Endothelial cell of umbilical vein (primary cell): Measurements from ENCODE around the gene ZNF648. TPM values are rescaled to one million over a fixed set of nuclear protein-coding genes. Genes with fewer than 3 reads are reported as not detected.

ENCODE experiments used
- BruUV-seq: library from RNA; stranded (reverse); fragments of 400-500 nt; replicated peaks from 2 replicates; lab custom pipeline; 2021; lab: Mats Ljungman, UMichigan
- CTCF ChIA-PET: fragments of 300-600, 350-600 bp; sonication (Branson Sonifier 250); formaldehyde crosslinking; loops from one replicate; lab custom pipeline; 2021; ENCODE audit warnings: antibody characterized with exemption, inconsistent platforms; lab: Charles Lee
- POLR2A ChIA-PET: fragments of 300-600, 350-600 bp; sonication (Branson Sonifier 250); formaldehyde crosslinking; loops from one replicate; lab custom pipeline; 2021; ENCODE audit warnings: antibody characterized with exemption, inconsistent platforms; lab: Charles Lee
- DNase-seq: peaks from one replicate; pipeline ENCODE4 v3.0.0-alpha.2; 2011; ENCODE audit warnings: low read depth, low spot score
- FAIRE-seq: peaks from 2 replicates; lab custom pipeline; 2011; peaks lifted over from hg19 to GRCh38; lab: Jason Lieb, UNC
- H2AFZ ChIP-seq: 2 replicates; pipeline ENCODE4 v1.6.0; 2012; ENCODE audit warnings: low read depth, low read length, control low read depth, inconsistent platforms
- H3K27ac ChIP-seq: 2 replicates; pipeline ENCODE4 v1.5.1; 2011; ENCODE audit warnings: low read depth, mild to moderate bottlenecking, control low read depth, low read length, moderate library complexity; ENCODE audit not compliant: insufficient read depth
- H3K27me3 ChIP-seq, 2 experiments: 2 replicates each; pipeline versions ENCODE4 v1.6.0 to v1.6.1; 2011; ENCODE audit warnings: low read length in 2 of 2, mixed read lengths in 1 of 2; ENCODE audit not compliant: control insufficient read depth in 2 of 2, insufficient read depth in 2 of 2
- H3K36me3 ChIP-seq, 2 experiments: 2 replicates in 1 of 2; 3 replicates in 1 of 2; pipeline ENCODE4 v1.5.1; 2011; ENCODE audit warnings: low read length in 2 of 2, mild to moderate bottlenecking in 1 of 2, moderate library complexity in 1 of 2; ENCODE audit not compliant: control insufficient read depth in 2 of 2, insufficient read depth in 2 of 2; ENCODE audit errors: extremely low read depth in 1 of 2
- H3K4me1 ChIP-seq: 3 replicates; pipeline ENCODE4 v1.5.1; 2011; ENCODE audit warnings: mild to moderate bottlenecking, low read length; ENCODE audit not compliant: control insufficient read depth, insufficient read depth; ENCODE audit errors: extremely low read depth
- H3K4me2 ChIP-seq: 2 replicates; pipeline ENCODE4 v1.6.1; 2011; ENCODE audit warnings: low read length, control low read depth, mixed read lengths; ENCODE audit not compliant: insufficient read depth
- H3K4me3 ChIP-seq, 3 experiments: fragments of 200-600 bp in 1 of 3; sonication (generic), shearing (Covaris generic) in 1 of 3; replicated peaks in 1 of 3; 2 replicates each; pipeline ENCODE4 v1.5.1; 2011 to 2016; ENCODE audit warnings: control low read depth in 3 of 3, low read length in 3 of 3, mild to moderate bottlenecking in 2 of 3, inconsistent platforms in 1 of 3, low read depth in 1 of 3, moderate library complexity in 1 of 3; ENCODE audit not compliant: insufficient read depth in 1 of 3
- H3K79me2 ChIP-seq: 2 replicates; pipeline ENCODE4 v1.6.0; 2012; ENCODE audit warnings: low read length, inconsistent platforms; ENCODE audit not compliant: control insufficient read depth, insufficient read depth
- H3K9ac ChIP-seq: replicated peaks from 2 replicates; pipeline ENCODE3; 2011; ENCODE audit warnings: low read length, control low read depth; ENCODE audit not compliant: insufficient read depth; ENCODE audit errors: extremely low read depth
- H3K9me1 ChIP-seq: replicated peaks from 3 replicates; pipeline ENCODE4 v1.6.0; 2011; ENCODE audit warnings: mild to moderate bottlenecking, low read length; ENCODE audit not compliant: control insufficient read depth, insufficient read depth; ENCODE audit errors: extremely low read depth
- H3K9me3 ChIP-seq: replicated peaks from 2 replicates; pipeline ENCODE4 v1.5.1; 2012; ENCODE audit warnings: low read length, inconsistent platforms; ENCODE audit not compliant: control insufficient read depth, insufficient read depth
- H4K20me1 ChIP-seq: replicated peaks from 2 replicates; pipeline ENCODE3; 2011; ENCODE audit warnings: mild to moderate bottlenecking, low read length; ENCODE audit not compliant: control insufficient read depth, insufficient read depth; ENCODE audit errors: extremely low read depth
- CTCF ChIP-seq, 2 donors: IDR thresholded peaks; 1 replicate in 1 of 2; 2 replicates in 1 of 2; pipeline ENCODE4 v1.5.1; 2011; ENCODE audit warnings: low read length in 2 of 2, mild to moderate bottlenecking in 2 of 2, moderate library complexity in 2 of 2, control low read depth in 1 of 2, inconsistent platforms in 1 of 2, low read depth in 1 of 2; ENCODE audit not compliant: insufficient read depth in 1 of 2; ENCODE audit errors: extremely low read depth in 1 of 2
- EZH2 ChIP-seq: IDR thresholded peaks from 2 replicates; pipeline ENCODE4 v1.6.1; 2012; ENCODE audit warnings: borderline replicate concordance, low read depth, mild to moderate bottlenecking, moderate library complexity, low read length, inconsistent platforms; ENCODE audit not compliant: severe bottlenecking
- FOS ChIP-seq: IDR thresholded peaks from 2 replicates; pipeline ENCODE4 v1.6.1; 2011; ENCODE audit warnings: mild to moderate bottlenecking, low read length, moderate library complexity, borderline replicate concordance; ENCODE audit not compliant: insufficient read depth
- GATA2 ChIP-seq: IDR thresholded peaks from 2 replicates; pipeline ENCODE4 v1.7.0; 2011; ENCODE audit warnings: low read depth, mild to moderate bottlenecking, moderate library complexity, mixed read lengths, low read length; ENCODE audit not compliant: insufficient read length, insufficient read depth
- JUN ChIP-seq: IDR thresholded peaks from 2 replicates; pipeline ENCODE4 v1.6.1; 2011; ENCODE audit warnings: borderline replicate concordance, low read depth; ENCODE audit not compliant: insufficient read length, insufficient read depth
- MYC ChIP-seq: IDR thresholded peaks from one replicate; pipeline ENCODE4 v1.6.1; 2011; ENCODE audit warnings: mild to moderate bottlenecking, low read depth, low read length
- POLR2A ChIP-seq: IDR thresholded peaks from 2 replicates; pipeline ENCODE4 v1.6.1; 2012; ENCODE audit warnings: low read depth, mild to moderate bottlenecking, control low read depth, low read length
- POLR2AphosphoS5 ChIP-seq: IDR thresholded peaks from 2 replicates; pipeline ENCODE4 v1.6.1; 2012; ENCODE audit warnings: low read depth, mild to moderate bottlenecking, control low read depth, low read length, moderate library complexity; ENCODE audit not compliant: insufficient read depth
- dilution Hi-C: fragments of 300-500 bp; cut with MboI; formaldehyde crosslinking; loops from one replicate; pipeline ENCODE4 v1.15.0; 2019; ENCODE audit warnings: low sequenced_read_pairs; ENCODE audit not compliant: extremely low pct_ligation_motif_present
- intact Hi-C: fragments of 100-400 bp; cut with micrococcal nuclease; formaldehyde crosslinking; loops from one replicate; pipeline ENCODE4 v1.10.0; 2022
- polyA plus RNA-seq, 4 experiments: library from polyadenylated mRNA; depleted of rRNA in 3 of 4; stranded (reverse) in 3 of 4; unstranded in 1 of 4; fragments of >200 nt; gene quantifications; 2 replicates each; pipeline versions ENCODE4 v1.2.1 to v1.2.3, GENCODE V29; 2011 to 2012; ENCODE audit warnings: missing spikeins in 1 of 4
- total RNA-seq: library from RNA; stranded (reverse); gene quantifications from 2 replicates; pipeline ENCODE4 v1.2.3, GENCODE V29; 2021
- TF ChIP-seq, protein P1 (sequence below): IDR thresholded peaks from 2 replicates; pipeline ENCODE4 v1.6.1; 2011; ENCODE audit not compliant: insufficient read depth, insufficient read length

The ZNF648 gene
- total and polyA plus RNA-seq, 2 donors (not counting 3 experiments of a cell fraction or from before 2014, with no cell fraction given), result not detected

GRCh38 chr1:182056601-182057366 lies 4.7 kb downstream of the ZNF648 start:
- Histone ChIP-seq H3K4me2 (no peak overlapping the region), H3K4me3 (no peak overlapping the region), H4K20me1 (no peaks in the 10 kb centered on the region), H3K27me3 (no peaks in the 10 kb centered on the region), H3K36me3 (no peaks in the 10 kb centered on the region), H3K9me3 (no peaks in the 10 kb centered on the region), H3K9ac (no peak overlapping the region), H3K9me1 (no peaks in the 10 kb centered on the region), H3K27ac (no peak overlapping the region), H2AFZ (no peak overlapping the region), H3K4me1 (no peaks in the 10 kb centered on the region), H3K79me2 (no peaks in the 10 kb centered on the region)
- BruUV-seq, result no TSS peak
- dilution Hi-C loops (no loop called here), intact Hi-C loops (no loop called here)
- ChIA-PET CTCF (no interaction called here), POLR2A (no interaction called here)
- TF ChIP-seq JUN (no peak), POLR2A (no peak), POLR2AphosphoS5 (no peak), EZH2 (no peak), FOS (no peak), GATA2 (no peak), CTCF (IDR thresholded peaks at IDR 0.05; ENCODE audit: extremely low read depth in 1 of 2, insufficient read depth in 1 of 2, low read depth in 1 of 2, low read length in 2 of 2) (no peak), MYC (no peak)
- TF ChIP-seq, protein P1, sequence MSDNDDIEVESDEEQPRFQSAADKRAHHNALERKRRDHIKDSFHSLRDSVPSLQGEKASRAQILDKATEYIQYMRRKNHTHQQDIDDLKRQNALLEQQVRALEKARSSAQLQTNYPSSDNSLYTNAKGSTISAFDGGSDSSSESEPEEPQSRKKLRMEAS, result no peak
- DNase-seq, result no peak
- FAIRE-seq, result no peak
